Naive B cell (primary cell): ENCODE measurements around the gene TRPC4AP. TPM values are rescaled to one million over a fixed set of nuclear protein-coding genes. Genes with fewer than 3 reads are reported as not detected.
"Not testable (repeated sequence)": the region's sequence is repeated elsewhere in the genome, so short reads cannot be mapped to it uniquely, and the experiment has no call there.

ENCODE experiments used
- ATAC-seq, 2 donors: fragments of 150-1000 bp; cut with Tn5 transposase; 2 replicates each; pipeline ENCODE4 v1.10.0; 2021; ENCODE audit warnings: low read depth in 2 of 2, mild to moderate bottlenecking in 2 of 2, moderate library complexity in 2 of 2
- DNase-seq: peaks from one replicate; pipeline ENCODE4 v3.0.0; 2022
- H3K27ac Mint-ChIP-seq, 6 donors: one replicate each; pipeline ENCODE4 v1.8.0; 2020 to 2022; ENCODE audit warnings: mild to moderate bottlenecking in 6 of 6, mixed read lengths in 6 of 6, moderate library complexity in 5 of 6, inconsistent platforms in 2 of 6
- H3K27me3 Mint-ChIP-seq, 3 donors: one replicate each; pipeline ENCODE4 v1.8.0; 2021 to 2022; ENCODE audit warnings: mixed read lengths in 3 of 3, mild to moderate bottlenecking in 1 of 3
- H3K36me3 Mint-ChIP-seq, 2 donors: one replicate each; pipeline ENCODE4 v1.8.0; 2020 to 2022; ENCODE audit warnings: mixed read lengths in 2 of 2, inconsistent platforms in 1 of 2, mild to moderate bottlenecking in 1 of 2
- H3K4me1 Mint-ChIP-seq, 3 donors: one replicate each; pipeline ENCODE4 v1.8.0; 2020 to 2022; ENCODE audit warnings: mixed read lengths in 3 of 3, inconsistent platforms in 1 of 3, mild to moderate bottlenecking in 1 of 3, moderate library complexity in 1 of 3
- H3K4me3 Mint-ChIP-seq, 8 donors: one replicate each; pipeline ENCODE4 v1.8.0; 2020 to 2022; ENCODE audit warnings: mild to moderate bottlenecking in 8 of 8, mixed read lengths in 8 of 8, moderate library complexity in 8 of 8, inconsistent platforms in 2 of 8
- H3K9me3 Mint-ChIP-seq, 7 donors: one replicate each; pipeline ENCODE4 v1.8.0; 2020 to 2022; ENCODE audit warnings: mixed read lengths in 7 of 7, mild to moderate bottlenecking in 5 of 7, inconsistent platforms in 2 of 7, moderate library complexity in 1 of 7
- polyA plus RNA-seq, 6 donors: library from polyadenylated mRNA; unstranded; fragments of 300-500 nt; fragmentation: Illumina TruSeq; gene quantifications; one replicate each; pipeline ENCODE4 v1.2.3, GENCODE V29; 2021; ENCODE audit warnings: low read depth in 6 of 6

TRPC4AP gene
- polyA plus RNA-seq, 6 donors from 2014 or later: 37.1 to 63.2 (median 51.2) TPM

GRCh38 chr20:35087791-35088190, 4.8 kb downstream of the TRPC4AP start:
- DNase-seq (no peak), ATAC-seq (no peak)
- Mint-ChIP-seq H3K4me3 (peak overlapping the region in 1 of 8 donors; percentile 30), H3K9me3 (no peaks in the 10 kb centered on the region), H3K4me1 (peaks cover 34 to 51% (median 44%) of the 10 kb centered on the region in 3 donors), H3K27ac (no peak overlapping the region), H3K36me3 (peaks cover 0 to 4% of the 10 kb centered on the region in 2 donors), H3K27me3 (no peaks in the 10 kb centered on the region)

- no peak overlapping the region for H3K27ac Mint-ChIP-seq
- no peaks in the 10 kb centered on the region for H3K27me3 Mint-ChIP-seq
- H3K9me3 Mint-ChIP-seq: no peaks in the 10 kb centered on the region
- no peak for ATAC-seq
- peak overlapping the region in 1 of 8 donors; percentile 30 for H3K4me3 Mint-ChIP-seq
- H3K4me1 Mint-ChIP-seq: peaks cover 36 to 53% (median 46%) of the 10 kb centered on the region in 3 donors
- DNase-seq: no peak
- peaks cover 0 to 4% of the 10 kb centered on the region in 2 donors for H3K36me3 Mint-ChIP-seq
Observed at GRCh38 chr20:35087355-35087754, 5.3 kb downstream of the TRPC4AP start.

- ATAC-seq: no peak
- Mint-ChIP-seq H3K36me3 (no peaks in the 10 kb centered on the region), H3K4me3 (no peak overlapping the region), H3K27ac (peak overlapping the region in 1 of 6 donors; percentile 54), H3K4me1 (peaks cover 31 to 51% (median 38%) of the 10 kb centered on the region in 3 donors), H3K27me3 (no peaks in the 10 kb centered on the region), H3K9me3 (no peaks in the 10 kb centered on the region)
- no peak for DNase-seq
Observed at GRCh38 chr20:35085477-35086225, 7.0 kb downstream of the TRPC4AP start.

- Mint-ChIP-seq H3K4me3 (no peak overlapping the region), H3K4me1 (peaks cover 29 to 52% (median 34%) of the 10 kb centered on the region in 3 donors), H3K36me3 (no peaks in the 10 kb centered on the region), H3K9me3 (no peaks in the 10 kb centered on the region), H3K27me3 (no peaks in the 10 kb centered on the region), H3K27ac (peak overlapping the region in 1 of 6 donors; percentile 17)
- no peak for DNase-seq
- no peak for ATAC-seq
Observed at GRCh38 chr20:35084998-35085397, 7.6 kb downstream of the TRPC4AP start.

GRCh38 chr20:35080348-35080642, 12.3 kb downstream of the TRPC4AP start:
- peaks cover 17 to 23% of the 10 kb centered on the region in 2 donors for H3K36me3 Mint-ChIP-seq
- H3K9me3 Mint-ChIP-seq, H3K27ac Mint-ChIP-seq, H3K27me3 Mint-ChIP-seq, H3K4me3 Mint-ChIP-seq, ATAC-seq, DNase-seq: not testable (repeated sequence)
- H3K4me1 Mint-ChIP-seq: peaks cover 31 to 42% (median 34%) of the 10 kb centered on the region in 3 donors

GRCh38 chr20:35079472-35080347, 12.9 kb downstream of the TRPC4AP start:
- H3K27ac Mint-ChIP-seq: peak overlapping the region in 4 of 6 donors; percentile 22 to 87 (median 60)
- H3K27me3 Mint-ChIP-seq: no peaks in the 10 kb centered on the region
- H3K4me1 Mint-ChIP-seq: peaks cover 30 to 38% (median 31%) of the 10 kb centered on the region in 3 donors
- ATAC-seq (no peak), DNase-seq (no peak)
- H3K9me3 Mint-ChIP-seq: no peaks in the 10 kb centered on the region
- H3K4me3 Mint-ChIP-seq: no peak overlapping the region
- H3K36me3 Mint-ChIP-seq: peaks cover 17 to 23% of the 10 kb centered on the region in 2 donors

- ATAC-seq (no peak), DNase-seq (no peak)
- peaks cover 17 to 23% of the 10 kb centered on the region in 2 donors for H3K36me3 Mint-ChIP-seq
- peaks cover 28 to 31% (median 29%) of the 10 kb centered on the region in 3 donors for H3K4me1 Mint-ChIP-seq
- peak overlapping the region in 1 of 6 donors; percentile 22 for H3K27ac Mint-ChIP-seq
- no peaks in the 10 kb centered on the region for H3K9me3 Mint-ChIP-seq
- H3K27me3 Mint-ChIP-seq: no peaks in the 10 kb centered on the region
- no peak overlapping the region for H3K4me3 Mint-ChIP-seq
Observed at GRCh38 chr20:35077872-35078271, 14.7 kb downstream of the TRPC4AP start.

GRCh38 chr20:35077341-35077740, 15.3 kb downstream of the TRPC4AP start:
- H3K27ac Mint-ChIP-seq: peak overlapping the region in 1 of 6 donors; percentile 71
- H3K27me3 Mint-ChIP-seq: no peaks in the 10 kb centered on the region
- ATAC-seq (no peak), DNase-seq (no peak)
- peak overlapping the region in 1 of 8 donors; percentile 66 for H3K4me3 Mint-ChIP-seq
- H3K4me1 Mint-ChIP-seq: peaks cover 25 to 27% (median 25%) of the 10 kb centered on the region in 3 donors
- peaks cover 17 to 23% of the 10 kb centered on the region in 2 donors for H3K36me3 Mint-ChIP-seq
- H3K9me3 Mint-ChIP-seq: no peaks in the 10 kb centered on the region

- DNase-seq, H3K27me3 Mint-ChIP-seq, H3K27ac Mint-ChIP-seq, H3K9me3 Mint-ChIP-seq, ATAC-seq, H3K36me3 Mint-ChIP-seq, H3K4me3 Mint-ChIP-seq: not testable (repeated sequence)
- H3K4me1 Mint-ChIP-seq: peaks cover 9 to 13% (median 12%) of the 10 kb centered on the region in 3 donors
Observed at GRCh38 chr20:35071436-35072153, 21.0 kb downstream of the TRPC4AP start.

GRCh38 chr20:35066194-35066593, 26.4 kb downstream of the TRPC4AP start:
- Mint-ChIP-seq H3K36me3 (no peaks in the 10 kb centered on the region), H3K27me3 (no peaks in the 10 kb centered on the region), H3K4me3 (no peak overlapping the region), H3K9me3 (no peaks in the 10 kb centered on the region), H3K4me1 (peaks cover 20 to 30% (median 25%) of the 10 kb centered on the region in 3 donors), H3K27ac (peak overlapping the region in 1 of 6 donors; percentile 6)
- ATAC-seq: no peak
- DNase-seq: no peak

- Mint-ChIP-seq H3K36me3 (peaks cover 0 to 5% of the 10 kb centered on the region in 2 donors), H3K4me1 (peaks cover 18 to 29% (median 23%) of the 10 kb centered on the region in 3 donors), H3K4me3 (peak overlapping the region in 1 of 8 donors; percentile 11), H3K27ac (peak overlapping the region in 3 of 6 donors; percentile 36 to 74 (median 64)), H3K27me3 (no peaks in the 10 kb centered on the region), H3K9me3 (no peaks in the 10 kb centered on the region)
- DNase-seq: no peak
- ATAC-seq: no peak
Observed at GRCh38 chr20:35065181-35065580, 27.4 kb downstream of the TRPC4AP start.

- H3K27me3 Mint-ChIP-seq: no peaks in the 10 kb centered on the region
- H3K36me3 Mint-ChIP-seq: peaks cover 0 to 5% of the 10 kb centered on the region in 2 donors
- ATAC-seq (no peak), DNase-seq (no peak)
- H3K4me3 Mint-ChIP-seq: no peak overlapping the region
- H3K4me1 Mint-ChIP-seq: peaks cover 19 to 37% (median 31%) of the 10 kb centered on the region in 3 donors
- H3K9me3 Mint-ChIP-seq: no peaks in the 10 kb centered on the region
- peak overlapping the region in 3 of 6 donors; percentile 9 to 76 (median 58) for H3K27ac Mint-ChIP-seq
Observed at GRCh38 chr20:35063168-35063567, 29.4 kb downstream of the TRPC4AP start.

GRCh38 chr20:35062478-35062877, 30.1 kb downstream of the TRPC4AP start:
- peaks cover 0 to 5% of the 10 kb centered on the region in 2 donors for H3K36me3 Mint-ChIP-seq
- no peaks in the 10 kb centered on the region for H3K9me3 Mint-ChIP-seq
- ATAC-seq (no peak), DNase-seq (no peak)
- H3K4me1 Mint-ChIP-seq: peaks cover 19 to 37% (median 34%) of the 10 kb centered on the region in 3 donors
- no peak overlapping the region for H3K4me3 Mint-ChIP-seq
- H3K27me3 Mint-ChIP-seq: no peaks in the 10 kb centered on the region
- peak overlapping the region in 2 of 6 donors; percentile 7 to 9 for H3K27ac Mint-ChIP-seq
